HL-60 (cell line): ENCODE measurements around the gene ASB18.

Source experiments
- DNase-seq, 2 experiments: peaks; one replicate each; pipeline ENCODE4 v3.0.0-alpha.2; 2010 to 2020; ENCODE audit warnings: low read depth in 1 of 2, low spot score in 1 of 2
- H3K27ac ChIP-seq: fragments of 250-450 bp; sonication (Bioruptor Pico); replicated peaks from 2 replicates; pipeline ENCODE4 v1.5.1; 2020; ENCODE audit warnings: mild to moderate bottlenecking, moderate library complexity
- H3K27me3 ChIP-seq: fragments of 250-450 bp; sonication (Bioruptor Pico); 2 replicates; pipeline ENCODE4 v1.5.1; 2021; ENCODE audit warnings: mild to moderate bottlenecking, moderate library complexity; ENCODE audit not compliant: insufficient read depth, poor library complexity, severe bottlenecking
- H3K4me3 ChIP-seq: replicated peaks from 2 replicates; pipeline ENCODE4 v1.5.1; 2011; ENCODE audit warnings: mild to moderate bottlenecking, control low read depth, low read length; ENCODE audit not compliant: insufficient read depth
- CTCF ChIP-seq: IDR thresholded peaks from one replicate; pipeline ENCODE4 v1.5.1; 2011; ENCODE audit warnings: low read length, control low read depth, inconsistent platforms; ENCODE audit not compliant: insufficient read depth
- GABPA ChIP-seq: IDR thresholded peaks from 2 replicates; pipeline ENCODE4 v1.6.1; 2012; ENCODE audit warnings: low read depth
- POLR2AphosphoS5 ChIP-seq: IDR thresholded peaks from 2 replicates; pipeline ENCODE4 v1.6.1; 2012; ENCODE audit warnings: low read depth
- REST ChIP-seq: IDR thresholded peaks from 2 replicates; pipeline ENCODE4 v1.6.1; 2012; ENCODE audit warnings: low read depth; ENCODE audit not compliant: insufficient replicate concordance
- SPI1 ChIP-seq: IDR thresholded peaks from 2 replicates; pipeline ENCODE4 v1.6.1; 2012; ENCODE audit warnings: low read depth, mild to moderate bottlenecking, borderline replicate concordance

Gene ASB18

GRCh38 chr2:236293241-236293810, 29.1 kb upstream of the ASB18 start:
- H3K4me3 ChIP-seq, result no peak overlapping the region
- H3K27me3 ChIP-seq, result no peaks in the 10 kb centered on the region
- TF ChIP-seq REST, result no peak
- no peak for TF ChIP-seq GABPA
- no peak for TF ChIP-seq SPI1
- H3K27ac ChIP-seq, result no peak overlapping the region
- no peak for DNase-seq

- TF ChIP-seq REST (no peak), CTCF (no peak), POLR2AphosphoS5 (no peak), GABPA (no peak), SPI1 (no peak)
- no peaks in the 10 kb centered on the region for H3K27me3 ChIP-seq
- H3K4me3 ChIP-seq, result no peak overlapping the region
- no peak for DNase-seq
- no peak overlapping the region for H3K27ac ChIP-seq
These were observed 27.7 kb upstream of the ASB18 start for GRCh38 chr2:236291911-236292310.

- TF ChIP-seq SPI1 (no peak), GABPA (no peak), POLR2AphosphoS5 (no peak), CTCF (no peak), REST (no peak)
- Histone ChIP-seq H3K4me3 (no peak overlapping the region), H3K27me3 (no peaks in the 10 kb centered on the region), H3K27ac (no peak overlapping the region)
- DNase-seq, result no peak
These were observed 27.3 kb upstream of the ASB18 start for GRCh38 chr2:236291476-236291875.
